ENCODE results near the gene SLC5A3.

The SLC5A3 gene

DNA sequence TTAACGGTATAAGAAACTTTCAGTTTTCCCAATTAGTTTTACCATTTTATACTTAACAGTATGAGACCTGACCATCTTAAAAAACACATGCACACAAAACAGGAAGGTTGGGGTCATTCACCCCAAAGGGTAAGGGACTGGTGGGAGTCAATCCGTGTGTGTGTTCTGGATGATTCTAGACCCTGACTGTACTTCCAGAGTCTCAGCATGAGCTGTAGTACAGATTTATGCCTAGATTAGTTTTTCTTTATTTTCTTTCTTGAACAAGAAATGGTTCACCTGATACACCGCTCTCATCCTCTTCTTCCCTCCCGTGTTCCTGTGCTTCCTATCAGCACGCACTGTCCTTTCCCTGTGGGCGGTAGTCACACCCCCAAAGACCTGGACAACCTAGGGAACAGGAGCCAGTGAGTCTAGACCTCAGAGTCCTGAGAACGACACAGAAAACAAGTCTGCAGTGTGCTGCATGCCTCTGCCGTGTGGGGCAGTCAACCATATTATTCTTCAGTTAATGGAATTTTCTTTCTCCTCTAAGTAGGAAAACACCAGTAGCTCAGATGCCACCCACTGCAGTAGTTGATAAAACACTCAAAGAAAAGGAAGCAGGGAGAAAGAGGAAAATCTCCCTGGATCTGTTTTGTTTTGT is 38.9 kb upstream of the SLC5A3 start:
- no peak overlapping the region for H3K27ac ChIP-seq
- TF ChIP-seq ZFX (IDR thresholded peaks at IDR 0.05): no peak
- TF ChIP-seq, protein P1, sequence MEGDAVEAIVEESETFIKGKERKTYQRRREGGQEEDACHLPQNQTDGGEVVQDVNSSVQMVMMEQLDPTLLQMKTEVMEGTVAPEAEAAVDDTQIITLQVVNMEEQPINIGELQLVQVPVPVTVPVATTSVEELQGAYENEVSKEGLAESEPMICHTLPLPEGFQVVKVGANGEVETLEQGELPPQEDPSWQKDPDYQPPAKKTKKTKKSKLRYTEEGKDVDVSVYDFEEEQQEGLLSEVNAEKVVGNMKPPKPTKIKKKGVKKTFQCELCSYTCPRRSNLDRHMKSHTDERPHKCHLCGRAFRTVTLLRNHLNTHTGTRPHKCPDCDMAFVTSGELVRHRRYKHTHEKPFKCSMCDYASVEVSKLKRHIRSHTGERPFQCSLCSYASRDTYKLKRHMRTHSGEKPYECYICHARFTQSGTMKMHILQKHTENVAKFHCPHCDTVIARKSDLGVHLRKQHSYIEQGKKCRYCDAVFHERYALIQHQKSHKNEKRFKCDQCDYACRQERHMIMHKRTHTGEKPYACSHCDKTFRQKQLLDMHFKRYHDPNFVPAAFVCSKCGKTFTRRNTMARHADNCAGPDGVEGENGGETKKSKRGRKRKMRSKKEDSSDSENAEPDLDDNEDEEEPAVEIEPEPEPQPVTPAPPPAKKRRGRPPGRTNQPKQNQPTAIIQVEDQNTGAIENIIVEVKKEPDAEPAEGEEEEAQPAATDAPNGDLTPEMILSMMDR (conservative IDR thresholded peaks at IDR 0.05): no peak

- no peak overlapping the region for H3K27ac ChIP-seq
- TF ChIP-seq, protein P1 (conservative IDR thresholded peaks at IDR 0.05): no peak
- TF ChIP-seq ZFX (IDR thresholded peaks at IDR 0.05): no peak
Measured at GRCh38 chr21:34035619-34036354, 37.6 kb upstream of the SLC5A3 start.

GRCh38 chr21:34037009-34037795 is 36.2 kb upstream of the SLC5A3 start:
- no peak for TF ChIP-seq ZFX (IDR thresholded peaks at IDR 0.05)
- TF ChIP-seq, protein P1 (conservative IDR thresholded peaks at IDR 0.05): no peak
- no peak overlapping the region for H3K27ac ChIP-seq

- H3K27ac ChIP-seq: no peak overlapping the region
- TF ChIP-seq ZFX (IDR thresholded peaks at IDR 0.05): no peak
- TF ChIP-seq, protein P1 (conservative IDR thresholded peaks at IDR 0.05): no peak
Measured at GRCh38 chr21:34039678-34040382, 33.5 kb upstream of the SLC5A3 start.

DNA sequence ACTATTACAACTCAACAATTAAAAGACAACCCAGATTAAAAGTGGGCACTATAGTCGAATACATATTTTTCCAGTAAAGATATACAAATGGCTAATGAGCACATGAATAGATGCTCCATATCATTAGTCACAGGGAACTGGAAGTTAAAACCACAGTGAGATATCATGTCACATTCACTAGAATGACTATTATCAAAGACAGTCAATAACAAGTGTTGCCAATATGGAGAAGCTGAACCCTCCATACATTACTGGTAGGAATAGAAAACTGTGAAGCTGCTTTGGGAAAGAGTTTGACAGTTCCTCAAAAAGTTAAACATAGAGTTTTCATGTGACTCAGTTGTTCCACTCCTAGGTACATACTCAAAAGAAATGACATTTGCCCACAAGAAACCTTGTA is 30.6 kb upstream of the SLC5A3 start:
- no peak for TF ChIP-seq ZFX (IDR thresholded peaks at IDR 0.05)
- TF ChIP-seq, protein P1 (conservative IDR thresholded peaks at IDR 0.05): no peak
- no peak overlapping the region for H3K27ac ChIP-seq

GRCh38 chr21:34043333-34043732 is 30.0 kb upstream of the SLC5A3 start:
- no peak overlapping the region for H3K27ac ChIP-seq
- TF ChIP-seq, protein P1 (conservative IDR thresholded peaks at IDR 0.05): no peak
- TF ChIP-seq ZFX (IDR thresholded peaks at IDR 0.05): no peak
